Stimulated activated CD4-positive, alpha-beta T cell treated with anti-CD3 and anti-CD28 coated beads, Interleukin-15, amount 100 ng/mL, for 24 hours (primary cell): ENCODE data around the gene PPP1R12A.

ENCODE experiments used
- DNase-seq: peaks from one replicate; pipeline ENCODE4 v3.0.0-alpha.2; 2020

PPP1R12A gene

DNA sequence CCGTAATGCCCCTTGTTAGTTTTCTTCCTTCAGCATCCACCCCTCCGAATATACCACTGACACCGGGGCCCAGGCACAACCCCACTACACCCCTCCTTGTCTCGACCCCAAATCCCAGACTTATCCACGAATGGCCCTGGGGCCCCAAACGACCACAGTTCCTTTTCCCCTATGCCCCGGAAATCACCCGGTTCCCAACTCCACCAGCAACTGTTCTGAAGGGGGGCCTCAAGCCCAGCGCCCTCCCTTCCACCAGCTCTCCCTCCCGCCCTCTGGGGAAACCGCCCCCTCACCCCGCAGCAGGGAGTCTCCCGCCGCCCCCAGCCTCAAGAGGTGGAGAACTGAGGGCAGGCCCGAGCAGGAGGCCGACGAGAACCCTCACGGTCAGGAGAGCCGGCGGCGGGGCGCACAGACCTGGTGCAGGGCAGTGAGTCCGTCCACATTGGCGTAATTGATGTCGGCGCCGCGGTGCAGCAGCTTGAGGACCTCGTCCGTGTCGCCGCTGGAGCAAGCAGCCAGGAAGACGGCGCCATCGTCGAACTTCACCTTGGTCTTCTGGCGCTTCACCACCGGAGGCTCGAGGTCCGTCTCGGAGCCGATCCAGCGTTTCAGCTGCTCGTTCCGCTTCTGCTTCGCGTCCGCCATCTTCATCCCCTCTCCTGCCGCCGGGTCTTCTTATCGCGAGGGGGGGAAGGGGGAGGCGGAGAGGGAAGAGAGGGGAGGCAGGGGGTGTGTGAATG, 446 bp downstream of the PPP1R12A start:
- DNase-seq, result peak; percentile 57

DNA sequence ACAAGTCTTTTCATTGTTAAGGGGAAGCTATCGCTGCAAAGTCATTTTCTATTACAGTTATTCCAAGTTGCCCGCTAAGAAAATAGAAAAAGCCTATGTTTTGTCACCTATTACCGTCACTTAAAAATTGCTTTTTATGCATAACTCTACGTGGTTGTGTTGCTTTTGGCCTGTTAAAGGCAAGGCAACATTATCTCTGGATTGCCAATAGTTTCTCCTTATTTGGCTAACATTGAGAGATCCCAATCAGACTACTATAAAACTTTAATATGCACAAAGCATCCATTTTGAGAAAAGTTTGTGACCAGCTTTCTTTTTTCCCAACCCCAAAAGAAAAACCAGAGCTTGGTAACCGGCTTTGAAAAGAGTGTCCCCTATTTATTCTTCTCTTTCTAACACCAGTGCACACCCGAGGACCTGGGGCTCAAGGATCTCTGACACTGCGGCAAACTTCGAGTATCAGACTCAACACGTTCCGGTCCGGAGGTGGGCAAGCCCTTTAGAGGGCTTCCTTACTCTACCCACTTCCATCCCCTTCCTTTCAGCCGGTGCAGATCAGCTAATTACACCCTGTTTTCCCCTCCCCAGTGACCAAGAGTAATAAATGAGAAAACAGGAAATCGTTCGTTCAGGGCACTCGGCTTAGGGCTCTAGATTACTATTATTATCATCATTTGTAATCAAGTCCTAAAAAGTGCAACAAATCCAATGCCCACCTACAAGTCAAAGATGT, 1.2 kb downstream of the PPP1R12A start:
- DNase-seq, result peak; percentile 10

DNA sequence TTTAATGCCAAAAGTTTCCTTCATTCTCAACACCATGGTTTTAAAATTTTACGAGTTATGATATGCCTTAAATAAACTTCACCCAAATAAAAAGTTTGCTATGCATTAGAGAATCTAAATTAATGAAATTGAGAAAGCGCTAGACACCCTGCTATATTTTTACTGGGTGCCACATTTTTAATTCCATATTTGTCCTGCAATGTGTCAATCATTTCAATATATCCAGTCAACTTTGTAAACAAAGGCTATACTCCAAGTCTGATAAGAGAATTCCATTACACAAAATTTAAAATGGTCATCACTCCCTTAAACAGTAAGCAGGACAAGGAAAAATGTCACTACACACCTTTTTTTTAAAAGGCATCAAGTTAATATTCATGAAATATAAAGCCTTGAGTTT, 1.9 kb downstream of the PPP1R12A start:
- DNase-seq, result no peak

DNA sequence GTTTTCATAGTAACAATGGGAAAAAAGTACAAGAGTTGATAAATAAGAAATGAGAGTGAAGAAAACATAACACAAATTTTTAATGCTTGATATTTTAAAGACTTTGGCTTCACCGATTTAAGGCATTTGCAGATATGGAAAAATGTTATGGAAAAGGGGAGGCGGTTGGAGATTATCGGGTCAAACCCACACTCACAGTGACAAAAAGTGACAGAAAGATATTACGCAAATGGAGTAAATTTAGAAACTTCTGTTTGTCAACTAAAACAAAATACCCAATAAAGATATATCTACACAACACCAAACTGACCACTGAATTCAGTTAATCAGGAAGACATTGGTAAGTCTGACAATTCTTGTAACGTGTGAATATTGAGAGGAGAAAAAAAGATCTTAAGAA, 2.5 kb downstream of the PPP1R12A start:
- no peak for DNase-seq

DNA sequence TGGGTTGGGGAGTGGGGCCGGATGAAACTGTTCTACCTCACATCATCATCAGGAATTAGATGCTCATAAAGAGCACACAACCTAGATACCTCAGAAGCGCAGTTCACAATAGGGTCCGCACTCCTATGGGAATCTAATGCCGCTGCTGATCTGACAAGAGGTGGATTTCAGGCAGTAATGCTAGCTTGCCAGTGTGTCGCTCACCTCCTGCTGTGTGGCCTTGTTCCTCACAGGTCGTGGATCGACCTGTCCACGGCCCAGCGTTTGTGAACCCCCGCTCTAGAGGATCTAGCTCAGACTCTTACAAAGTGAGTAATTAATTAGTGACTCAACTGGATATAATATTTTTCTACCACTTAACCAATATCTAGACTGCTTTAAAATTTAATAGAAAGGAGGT, 5.8 kb downstream of the PPP1R12A start:
- no peak for DNase-seq

DNA sequence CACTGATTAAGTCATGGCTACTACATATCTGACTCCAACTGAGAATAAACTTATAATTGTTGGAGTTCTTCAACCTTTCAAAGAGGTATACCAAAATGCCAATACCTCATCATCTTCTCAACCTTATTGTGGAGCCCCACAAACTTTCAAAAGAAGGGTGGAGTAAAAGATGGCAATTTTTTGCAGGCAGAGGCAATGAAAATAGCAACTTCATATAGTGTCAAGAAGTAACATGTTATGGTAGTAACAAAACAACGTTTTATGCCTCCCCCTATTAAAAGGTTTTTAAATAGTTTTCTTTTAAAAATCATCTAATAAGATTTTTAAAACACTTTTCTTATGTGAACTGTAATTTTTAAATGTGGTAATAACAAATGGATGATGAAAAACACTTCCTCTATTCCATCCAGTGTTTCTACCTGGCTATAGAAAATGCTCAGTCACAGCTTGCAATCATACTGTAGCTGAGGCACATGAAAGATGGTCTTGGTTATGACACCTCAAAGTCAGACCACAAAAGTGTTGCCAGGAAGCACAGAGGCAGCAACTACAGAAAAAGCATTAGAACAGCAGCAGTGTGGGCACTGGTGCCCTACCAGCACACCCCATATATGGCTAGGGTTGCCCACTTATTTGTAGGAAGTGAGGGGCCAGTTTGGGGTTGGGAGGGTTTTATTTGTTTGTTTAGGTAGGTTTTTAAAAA, 7.0 kb downstream of the PPP1R12A start:
- DNase-seq, result peak; percentile 35

DNA sequence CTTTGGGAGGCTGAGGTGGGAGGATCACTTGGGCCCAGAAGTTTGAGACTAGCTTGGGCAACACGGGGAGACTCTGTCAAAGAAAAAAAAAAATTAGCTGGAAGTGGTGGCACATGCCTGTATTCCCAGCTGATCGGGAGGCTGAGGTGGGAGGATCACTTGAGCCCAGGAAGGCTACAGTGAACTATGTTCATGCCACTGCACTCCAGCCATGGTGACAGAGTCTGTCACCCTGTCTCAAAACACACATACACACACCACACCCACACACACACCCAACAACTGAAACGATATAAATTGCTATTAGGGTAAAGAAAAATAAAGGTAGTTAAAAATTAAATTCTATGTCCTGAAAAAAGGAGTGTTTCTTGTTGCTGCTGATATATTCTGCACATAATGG, 7.9 kb downstream of the PPP1R12A start:
- DNase-seq, result no peak

DNA sequence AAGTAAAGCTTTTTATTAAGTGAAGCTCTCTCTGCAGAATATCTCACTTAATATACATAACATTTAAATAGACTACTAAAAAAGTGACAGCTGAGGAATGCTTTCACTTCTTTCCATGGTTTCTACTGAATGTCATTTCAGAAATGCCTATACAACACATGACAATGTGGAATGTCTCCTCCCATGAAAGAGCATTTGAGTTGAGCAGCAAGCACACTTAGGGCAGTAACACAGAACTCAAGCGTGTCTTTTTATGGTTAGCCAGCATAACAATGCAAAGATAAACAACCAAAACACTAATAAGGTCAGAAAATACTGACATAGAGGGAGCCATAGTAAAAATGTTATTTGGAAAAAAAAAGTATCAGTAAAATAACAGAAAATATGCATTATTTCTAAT, 9.4 kb downstream of the PPP1R12A start:
- no peak for DNase-seq

DNA sequence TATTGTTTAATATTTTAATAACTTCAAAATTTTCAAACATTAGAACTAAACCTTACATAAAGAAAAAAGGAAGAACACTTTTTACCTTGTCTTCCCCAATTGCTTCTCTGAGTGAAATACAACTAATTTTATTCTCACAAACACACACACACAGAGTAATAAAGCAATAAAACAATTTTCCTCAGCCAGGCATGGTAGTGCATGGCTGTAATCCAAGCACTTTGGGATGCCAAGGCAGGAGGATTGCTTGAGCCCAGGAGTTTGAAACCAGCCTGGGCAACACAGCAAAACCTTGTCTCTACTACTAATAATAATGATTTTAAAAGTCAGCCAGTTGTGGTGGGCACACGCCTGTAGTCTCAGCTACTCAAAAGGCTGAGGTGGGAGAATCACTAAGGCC, 13.1 kb downstream of the PPP1R12A start:
- no peak for DNase-seq

DNA sequence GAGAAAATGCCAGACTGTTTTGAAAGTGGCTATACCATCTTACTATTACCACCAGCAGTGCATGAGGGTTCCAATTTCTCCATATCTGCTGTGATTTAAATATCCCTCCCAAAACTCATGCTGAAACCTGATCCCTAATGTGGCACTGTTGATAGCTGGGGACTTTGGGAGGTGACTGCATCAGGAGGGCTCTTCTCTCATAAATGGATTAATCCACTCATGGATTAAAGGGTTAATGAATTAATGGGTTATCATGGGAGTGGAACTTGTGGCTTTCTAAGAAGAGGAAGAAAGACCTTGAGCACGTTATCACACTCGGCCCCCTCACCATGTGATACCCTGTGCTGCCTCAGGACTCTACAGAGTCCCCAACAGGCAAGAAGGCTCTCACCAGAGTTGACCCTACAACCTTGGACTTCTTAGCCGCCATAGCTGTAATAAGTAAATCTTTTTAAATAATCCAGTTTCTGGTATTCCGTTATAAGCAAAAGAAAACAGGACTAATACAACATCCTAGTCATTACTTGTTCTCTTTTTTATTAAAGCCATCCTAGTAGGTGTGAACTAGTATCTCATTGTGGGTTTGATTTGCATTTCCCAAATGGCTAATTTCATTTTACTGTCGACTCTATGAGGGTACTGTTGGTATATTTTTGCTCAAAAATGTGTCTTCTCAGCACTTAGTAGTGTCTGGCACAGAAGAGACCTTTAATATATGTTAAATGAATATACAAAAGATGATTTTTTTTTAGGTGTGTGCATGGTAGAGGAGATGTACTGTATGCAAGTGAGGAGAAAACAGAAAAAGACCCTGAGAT, 14.3 kb downstream of the PPP1R12A start:
- DNase-seq, result no peak

DNA sequence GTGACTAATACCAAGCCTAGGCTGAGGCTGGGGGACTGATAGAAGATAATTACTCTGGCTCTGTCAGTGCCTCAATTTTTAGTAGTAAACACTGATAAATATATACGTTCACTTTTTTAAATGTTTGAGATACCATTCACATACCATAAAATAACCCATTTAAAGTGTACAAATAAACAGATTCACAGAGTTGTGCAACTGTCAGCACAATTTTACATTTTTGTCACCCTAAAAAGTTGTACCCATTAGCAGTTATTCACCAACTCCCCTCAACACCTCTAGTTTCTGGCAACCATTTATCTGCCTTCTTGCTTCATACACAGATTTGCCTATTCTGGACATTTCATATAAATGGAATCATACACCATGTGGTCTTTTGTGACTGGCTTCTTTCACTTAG, 15.1 kb downstream of the PPP1R12A start:
- no peak for DNase-seq

DNA sequence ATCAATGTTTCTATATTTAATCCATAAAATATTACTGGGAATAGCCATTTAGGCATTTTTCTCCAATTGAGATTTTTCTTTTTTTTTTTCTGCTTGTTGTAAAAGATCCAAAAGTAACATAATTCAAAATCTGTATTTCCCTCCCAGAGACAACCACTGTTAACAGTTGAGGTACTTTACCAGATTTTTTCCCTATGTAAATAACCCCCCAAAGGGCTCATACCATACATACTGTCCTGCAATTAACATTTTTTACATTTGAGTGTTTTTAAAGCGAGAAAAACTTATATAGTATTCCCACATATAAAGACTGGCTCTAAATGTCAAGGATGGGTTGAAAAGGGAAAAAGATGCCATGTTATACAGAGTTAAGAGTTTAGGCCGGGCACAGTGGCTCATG, 18.1 kb downstream of the PPP1R12A start:
- DNase-seq, result no peak

DNA sequence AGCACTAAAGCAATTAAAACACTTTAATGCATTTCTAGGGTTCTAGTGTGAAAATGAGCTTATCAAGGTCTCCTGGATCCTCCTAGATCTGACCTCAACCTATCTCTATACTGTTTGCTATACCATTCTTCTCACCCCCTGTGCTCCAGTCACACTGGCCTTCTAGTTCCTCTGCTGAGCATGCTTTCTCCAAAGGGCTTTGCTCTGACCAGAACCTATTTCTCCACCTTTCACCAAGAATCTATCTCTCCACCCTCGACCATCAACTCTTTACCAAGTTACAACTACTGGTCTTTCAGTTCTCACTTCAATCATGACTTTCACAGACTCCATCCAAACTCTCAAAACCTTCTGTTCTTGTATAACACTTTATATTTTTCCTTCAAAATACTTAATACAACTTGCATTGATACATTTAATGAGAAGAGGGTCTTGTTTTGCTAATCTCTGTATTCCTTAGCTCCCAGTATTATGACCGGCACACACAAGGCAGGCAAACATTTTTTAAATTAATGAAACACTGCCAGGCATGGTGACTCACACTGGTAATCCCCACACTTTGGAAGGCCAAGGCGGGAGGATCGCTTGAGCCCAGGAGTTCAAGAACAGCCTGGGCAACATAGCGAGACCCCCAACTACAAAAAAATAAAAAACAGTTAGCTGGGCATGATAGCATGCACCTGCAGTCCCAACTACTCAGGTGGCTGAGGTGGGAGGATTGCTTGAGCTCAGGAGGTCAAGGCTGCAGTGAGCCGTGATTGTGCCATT, 22.8 kb downstream of the PPP1R12A start:
- no peak for DNase-seq

DNA sequence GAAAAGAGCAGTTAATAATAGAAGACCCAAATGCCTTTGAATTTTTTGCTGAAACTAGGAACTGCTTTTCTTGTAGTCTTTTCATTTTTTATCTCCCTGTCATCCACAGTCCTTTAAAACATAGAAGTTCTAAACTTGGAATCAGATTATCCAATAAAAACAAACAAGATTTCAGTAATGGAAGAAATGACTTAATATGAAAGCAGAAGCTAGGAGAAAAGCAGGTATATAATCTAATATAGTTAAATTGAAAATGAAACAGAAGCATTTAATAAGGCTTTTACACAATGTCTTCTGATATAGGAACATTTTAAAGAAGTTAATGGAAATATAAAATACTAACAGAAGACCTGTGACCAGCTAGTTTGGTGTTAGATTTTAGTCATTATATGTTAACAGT, 26.5 kb downstream of the PPP1R12A start:
- DNase-seq, result no peak

DNA sequence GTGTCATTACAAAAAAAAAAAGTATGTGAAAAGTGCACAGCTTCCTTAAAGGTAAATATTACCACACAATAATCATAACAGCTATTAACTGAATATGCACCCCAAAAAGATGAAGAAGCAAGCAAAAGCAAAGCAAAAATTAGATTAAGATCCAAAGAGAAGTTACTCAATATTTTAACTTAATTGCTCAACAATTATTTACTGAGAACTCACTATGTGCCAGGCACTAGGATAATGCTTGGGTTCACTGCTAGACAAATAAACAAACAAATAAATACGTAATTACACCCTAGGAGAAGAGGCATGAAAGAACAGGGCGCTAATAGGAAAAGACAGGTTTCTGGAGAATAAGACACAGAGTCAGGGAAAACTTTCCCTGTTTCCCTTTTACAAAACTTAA, 33.4 kb downstream of the PPP1R12A start:
- DNase-seq, result no peak

DNA sequence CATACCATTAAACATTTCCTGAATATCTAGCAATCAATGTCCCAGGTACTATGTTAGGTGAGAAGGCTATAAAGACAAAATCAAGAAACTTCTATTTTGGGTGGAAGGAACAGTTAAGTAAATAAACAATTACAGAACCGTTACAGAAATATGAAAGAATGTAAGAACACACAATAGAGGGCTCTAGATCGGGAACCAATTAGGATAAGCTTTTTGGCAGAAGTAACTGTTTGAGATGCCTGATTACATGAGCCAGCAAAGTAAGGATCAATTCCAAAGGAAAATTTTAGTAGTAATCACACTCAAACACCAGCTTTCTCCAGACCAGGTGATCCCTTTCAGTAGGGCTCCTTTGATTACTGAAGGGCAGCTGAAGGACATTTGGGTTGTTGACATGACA, 33.9 kb downstream of the PPP1R12A start:
- DNase-seq, result no peak

DNA sequence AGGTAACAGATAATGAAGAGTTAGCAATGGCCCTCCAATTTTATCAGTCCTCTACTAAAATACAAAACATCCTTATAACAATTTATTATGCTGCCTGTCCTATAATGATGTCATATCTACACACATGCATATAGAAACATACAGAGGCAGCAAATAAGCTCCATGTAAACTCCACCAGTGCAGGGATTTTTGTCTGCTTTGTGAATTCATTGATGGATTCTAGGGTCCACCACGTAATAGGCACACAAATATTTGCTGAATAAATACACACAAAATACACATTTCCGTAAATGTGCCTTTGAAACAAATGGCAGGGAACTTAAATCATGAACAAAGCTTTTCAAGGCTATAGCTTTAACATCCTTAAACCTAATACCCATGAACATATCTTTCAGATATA, 34.7 kb downstream of the PPP1R12A start:
- no peak for DNase-seq

DNA sequence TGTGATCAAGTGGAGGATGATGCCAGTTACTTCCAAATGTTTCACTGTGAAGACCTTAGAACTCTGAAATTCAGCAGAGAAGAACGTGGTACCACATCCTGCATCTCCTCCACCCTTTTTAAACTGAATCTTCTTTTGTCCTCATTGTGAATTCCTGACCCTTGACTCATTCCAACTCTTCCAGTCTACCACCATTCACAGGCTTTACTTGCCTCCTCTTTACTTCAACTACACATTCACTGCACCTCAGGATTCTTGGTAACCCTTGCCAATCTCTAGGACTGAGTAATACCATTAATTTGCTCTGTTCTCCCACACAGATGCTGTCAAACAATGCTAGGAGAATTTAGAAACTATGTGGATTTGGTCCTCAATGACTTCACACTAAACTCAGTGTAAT, 37.3 kb downstream of the PPP1R12A start:
- no peak for DNase-seq

DNA sequence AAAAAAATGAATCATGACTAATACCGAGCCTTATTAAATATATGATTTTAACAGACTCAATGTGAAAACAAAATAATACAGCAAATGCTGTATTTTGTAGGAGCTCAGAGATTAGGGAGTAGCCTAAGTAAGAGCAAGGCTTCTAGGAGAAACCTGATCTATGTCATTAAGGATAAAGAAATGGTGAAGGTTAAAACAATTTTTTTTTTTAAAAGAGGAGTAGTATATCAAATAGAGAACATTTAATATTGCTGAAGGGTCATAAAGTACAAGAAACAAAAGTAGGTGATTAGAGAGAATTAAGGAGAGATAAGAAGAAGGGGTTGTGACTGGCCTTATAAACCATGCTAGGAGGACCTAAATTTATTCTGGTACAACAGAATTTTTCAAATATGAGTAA, 39.1 kb downstream of the PPP1R12A start:
- no peak for DNase-seq

DNA sequence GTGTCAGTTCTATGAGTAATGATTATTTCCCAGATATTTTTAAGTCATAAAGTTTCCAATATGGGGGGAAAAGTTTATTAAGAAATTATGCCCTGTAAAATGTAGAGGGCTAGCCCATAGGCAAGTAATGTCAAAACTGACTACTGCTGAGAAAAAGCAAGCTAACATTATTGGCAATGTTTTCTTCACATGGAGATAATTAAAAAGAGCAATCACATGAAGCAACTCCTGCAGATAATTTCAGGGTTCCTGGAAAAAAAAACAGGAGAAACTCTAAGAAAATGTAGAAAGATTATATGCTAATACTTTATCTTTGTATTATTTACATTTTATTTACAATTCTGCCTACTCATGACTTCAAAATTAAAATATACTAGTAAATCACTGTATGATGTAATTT, 39.8 kb downstream of the PPP1R12A start:
- DNase-seq, result no peak

DNA sequence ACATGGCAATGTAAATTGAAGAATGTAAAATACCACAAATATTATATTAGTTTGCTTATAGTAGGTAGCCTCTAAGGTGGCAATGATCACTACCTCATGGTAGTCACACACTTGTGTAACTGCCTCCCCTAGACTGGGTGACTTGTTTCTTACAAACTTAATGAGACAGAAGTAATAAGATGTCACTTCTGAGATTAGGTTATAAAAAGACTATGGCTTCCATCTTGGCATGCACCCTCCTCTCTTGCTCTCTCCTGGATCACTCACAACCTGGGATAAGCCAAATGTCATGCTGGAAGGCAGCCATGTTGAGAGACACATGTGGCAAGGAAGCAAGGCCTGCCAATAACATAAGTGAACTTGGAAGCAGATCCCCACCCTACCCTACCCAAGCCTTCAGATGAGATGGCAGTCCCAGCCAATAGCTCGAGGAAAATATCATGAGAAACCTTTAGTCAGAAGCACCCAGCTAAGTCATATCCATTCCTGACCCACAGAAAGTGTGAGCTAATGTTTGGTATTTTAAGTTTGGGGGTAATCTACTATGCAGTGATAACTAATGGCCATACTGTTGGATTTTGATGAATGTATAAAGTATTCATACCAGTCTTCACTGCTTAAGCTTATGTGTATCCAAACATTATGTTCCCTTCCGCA, 43.3 kb downstream of the PPP1R12A start:
- no peak for DNase-seq

DNA sequence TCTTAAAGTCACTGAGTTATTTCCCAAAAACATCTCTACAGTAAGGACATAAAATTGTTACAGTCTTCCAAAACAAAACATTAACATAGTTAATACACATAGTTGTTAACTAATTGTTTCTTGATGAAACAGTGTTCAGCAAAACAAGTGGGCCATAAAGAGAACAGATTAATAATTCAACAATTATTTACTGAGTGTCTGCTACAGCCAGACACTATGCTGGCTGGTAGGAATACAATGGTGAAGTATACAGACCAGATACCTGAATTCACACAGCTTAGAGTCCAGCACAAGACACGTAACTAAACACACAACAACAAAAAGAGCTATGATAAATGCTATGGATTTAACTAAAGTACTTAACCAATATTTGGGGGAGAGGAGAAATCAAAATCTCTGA, 47.0 kb downstream of the PPP1R12A start:
- DNase-seq, result no peak
